IMR-90 (cell line): ENCODE results near the gene KLK14.

Source experiments
- POLR2A ChIP-seq: IDR thresholded peaks from 2 replicates; pipeline ENCODE4 v1.6.1; 2012; ENCODE audit warnings: mild to moderate bottlenecking, low read depth, low read length
- RCOR1 ChIP-seq: IDR thresholded peaks from 2 replicates; pipeline ENCODE4 v1.6.1; 2012; ENCODE audit warnings: mild to moderate bottlenecking, low read length, improper control_type of control experiment; ENCODE audit not compliant: insufficient replicate concordance
- SMC3 ChIP-seq: fragments of 150-350 bp; IDR thresholded peaks from 2 replicates; pipeline ENCODE4 v1.6.1; 2016; ENCODE audit warnings: low read depth, mild to moderate bottlenecking, antibody characterized with exemption, low read length, moderate library complexity
- TF ChIP-seq, protein P1 (sequence below): conservative IDR thresholded peaks from 2 replicates; pipeline ENCODE4 v1.5.1; 2012; ENCODE audit warnings: mild to moderate bottlenecking, low read depth, low read length, improper control_type of control experiment

DNA sequence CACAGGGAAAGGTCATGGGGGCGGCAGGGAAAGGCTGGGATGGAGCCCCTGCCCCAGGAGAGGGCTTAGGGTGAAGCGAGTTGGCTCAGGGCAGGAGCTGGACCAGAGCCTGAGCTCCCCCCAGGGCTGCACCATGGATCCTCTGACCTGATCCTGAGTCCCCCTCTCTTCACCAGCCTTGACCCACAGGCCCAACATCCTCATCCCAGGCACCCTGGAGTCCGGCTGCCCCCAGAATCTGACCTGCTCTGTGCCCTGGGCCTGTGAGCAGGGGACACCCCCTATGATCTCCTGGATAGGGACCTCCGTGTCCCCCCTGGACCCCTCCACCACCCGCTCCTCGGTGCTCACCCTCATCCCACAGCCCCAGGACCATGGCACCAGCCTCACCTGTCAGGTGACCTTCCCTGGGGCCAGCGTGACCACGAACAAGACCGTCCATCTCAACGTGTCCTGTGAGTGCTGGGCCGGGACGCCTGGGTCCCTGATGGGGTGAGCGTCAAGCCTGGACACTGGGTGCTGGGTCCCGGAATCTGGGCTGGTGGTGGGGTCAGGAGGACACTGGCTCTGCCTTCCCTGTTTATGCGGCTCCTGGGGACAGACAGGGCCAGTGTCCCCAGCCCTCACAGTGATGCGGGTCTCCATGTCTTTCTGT is 42.9 kb upstream of the KLK14 start:
- TF ChIP-seq POLR2A (no peak), RCOR1 (no peak), SMC3 (no peak)
- TF ChIP-seq, protein P1, sequence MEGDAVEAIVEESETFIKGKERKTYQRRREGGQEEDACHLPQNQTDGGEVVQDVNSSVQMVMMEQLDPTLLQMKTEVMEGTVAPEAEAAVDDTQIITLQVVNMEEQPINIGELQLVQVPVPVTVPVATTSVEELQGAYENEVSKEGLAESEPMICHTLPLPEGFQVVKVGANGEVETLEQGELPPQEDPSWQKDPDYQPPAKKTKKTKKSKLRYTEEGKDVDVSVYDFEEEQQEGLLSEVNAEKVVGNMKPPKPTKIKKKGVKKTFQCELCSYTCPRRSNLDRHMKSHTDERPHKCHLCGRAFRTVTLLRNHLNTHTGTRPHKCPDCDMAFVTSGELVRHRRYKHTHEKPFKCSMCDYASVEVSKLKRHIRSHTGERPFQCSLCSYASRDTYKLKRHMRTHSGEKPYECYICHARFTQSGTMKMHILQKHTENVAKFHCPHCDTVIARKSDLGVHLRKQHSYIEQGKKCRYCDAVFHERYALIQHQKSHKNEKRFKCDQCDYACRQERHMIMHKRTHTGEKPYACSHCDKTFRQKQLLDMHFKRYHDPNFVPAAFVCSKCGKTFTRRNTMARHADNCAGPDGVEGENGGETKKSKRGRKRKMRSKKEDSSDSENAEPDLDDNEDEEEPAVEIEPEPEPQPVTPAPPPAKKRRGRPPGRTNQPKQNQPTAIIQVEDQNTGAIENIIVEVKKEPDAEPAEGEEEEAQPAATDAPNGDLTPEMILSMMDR, result no peak
